Mammary epithelial cell (primary cell): ENCODE measurements around the gene ITGAV.

ENCODE experiments used
- CTCF ChIP-seq, 2 donors: IDR thresholded peaks in 1 of 2; conservative IDR thresholded peaks in 1 of 2; 2 replicates each; pipeline ENCODE4 v1.5.1; 2011 to 2012; ENCODE audit warnings: inconsistent platforms in 2 of 2, low read length in 2 of 2, mild to moderate bottlenecking in 2 of 2, control low read depth in 1 of 2, low read depth in 1 of 2; ENCODE audit not compliant: insufficient read depth in 1 of 2; ENCODE audit errors: extremely low read depth in 1 of 2
- EZH2 ChIP-seq: IDR thresholded peaks from 2 replicates; pipeline ENCODE4 v1.6.1; 2012; ENCODE audit warnings: low read length, inconsistent platforms, borderline replicate concordance

GRCh38 chr2:186593523-186593922 is 3.7 kb downstream of the ITGAV start:
- TF ChIP-seq CTCF (conservative IDR thresholded peaks at IDR 0.05 in 1 of 2, IDR thresholded peaks at IDR 0.05 in 1 of 2; ENCODE audit: extremely low read depth in 1 of 2, insufficient read depth in 1 of 2, low read depth in 1 of 2, low read length in 2 of 2) (no peak), EZH2 (no peak)
